SU-DHL-6 (cell line): ENCODE data around the gene CCNL1.

ENCODE experiments used
- EZH2phosphoT487 ChIP-seq: fragments of 200-600 bp; sonication (generic), shearing (Covaris generic); conservative IDR thresholded peaks from 2 replicates; pipeline ENCODE4 v1.6.1; 2018; ENCODE audit warnings: mild to moderate bottlenecking, antibody characterized with exemption, low read length, moderate library complexity, mixed read lengths
- TF ChIP-seq, protein P1 (sequence below): fragments of 200-600 bp; sonication (generic); IDR thresholded peaks from one replicate; pipeline ENCODE4 v1.5.1; 2017; ENCODE audit warnings: antibody characterized with exemption, mild to moderate bottlenecking, low read length, moderate library complexity; ENCODE audit not compliant: insufficient read depth, poor library complexity, severe bottlenecking

DNA sequence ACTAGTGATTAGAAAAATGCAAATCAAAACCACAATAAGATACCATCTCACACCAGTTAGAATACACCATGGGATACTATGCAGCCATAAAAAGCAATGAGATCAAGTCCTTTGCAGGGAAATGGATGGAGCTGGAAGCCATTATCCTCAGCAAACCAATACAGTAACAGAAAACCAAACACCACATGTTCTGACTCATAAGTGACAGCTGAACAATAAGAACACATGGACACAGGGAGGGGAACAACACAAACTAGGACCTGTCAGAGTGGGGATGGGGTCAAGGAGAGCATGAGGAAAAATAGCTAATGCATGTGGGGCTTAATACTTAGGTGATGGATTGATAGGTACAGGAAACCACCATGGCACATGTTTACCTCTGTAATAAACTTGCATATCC is 36.0 kb upstream of the CCNL1 start:
- no peak for TF ChIP-seq EZH2phosphoT487
- TF ChIP-seq, protein P1, sequence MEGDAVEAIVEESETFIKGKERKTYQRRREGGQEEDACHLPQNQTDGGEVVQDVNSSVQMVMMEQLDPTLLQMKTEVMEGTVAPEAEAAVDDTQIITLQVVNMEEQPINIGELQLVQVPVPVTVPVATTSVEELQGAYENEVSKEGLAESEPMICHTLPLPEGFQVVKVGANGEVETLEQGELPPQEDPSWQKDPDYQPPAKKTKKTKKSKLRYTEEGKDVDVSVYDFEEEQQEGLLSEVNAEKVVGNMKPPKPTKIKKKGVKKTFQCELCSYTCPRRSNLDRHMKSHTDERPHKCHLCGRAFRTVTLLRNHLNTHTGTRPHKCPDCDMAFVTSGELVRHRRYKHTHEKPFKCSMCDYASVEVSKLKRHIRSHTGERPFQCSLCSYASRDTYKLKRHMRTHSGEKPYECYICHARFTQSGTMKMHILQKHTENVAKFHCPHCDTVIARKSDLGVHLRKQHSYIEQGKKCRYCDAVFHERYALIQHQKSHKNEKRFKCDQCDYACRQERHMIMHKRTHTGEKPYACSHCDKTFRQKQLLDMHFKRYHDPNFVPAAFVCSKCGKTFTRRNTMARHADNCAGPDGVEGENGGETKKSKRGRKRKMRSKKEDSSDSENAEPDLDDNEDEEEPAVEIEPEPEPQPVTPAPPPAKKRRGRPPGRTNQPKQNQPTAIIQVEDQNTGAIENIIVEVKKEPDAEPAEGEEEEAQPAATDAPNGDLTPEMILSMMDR: no peak
